HCT116 (cell line): ENCODE results near the gene FANK1. TPM values are rescaled to one million over a fixed set of nuclear protein-coding genes. Genes with fewer than 3 reads are reported as not detected.

Experiments
- ATAC-seq: fragments of 200-7000 bp; cut with Tn5 transposase; 2 replicates; pipeline ENCODE4 v1.9.1; 2020; ENCODE audit warnings: mild to moderate bottlenecking, moderate library complexity
- BruUV-seq: library from RNA; stranded (reverse); fragments of 400-500 nt; replicated peaks from 2 replicates; lab custom pipeline; 2021; lab: Mats Ljungman, UMichigan
- CTCF ChIA-PET: fragments of 300-600 bp; sonication (Branson Sonifier 250); formaldehyde crosslinking; loops from one replicate; lab custom pipeline; 2021; ENCODE audit warnings: antibody characterized with exemption; lab: Charles Lee
- POLR2A ChIA-PET: fragments of 300-600, 350-600 bp; sonication (Branson Sonifier 250); formaldehyde crosslinking; loops from one replicate; lab custom pipeline; 2021; ENCODE audit warnings: antibody characterized with exemption; lab: Charles Lee
- RAD21 ChIA-PET, 2 experiments: fragments of 300-600 bp; sonication (Branson Sonifier 250); formaldehyde crosslinking; loops; one replicate each; lab custom pipeline; 2023; ENCODE audit warnings: low total read pairs in 2 of 2; ENCODE audit not compliant: uncharacterized antibody in 2 of 2, unreplicated experiment in 2 of 2, low non-redundant PET in 1 of 2; lab: Charles Lee
- DNase-seq: peaks from one replicate; pipeline ENCODE4 v3.0.0-alpha.2; 2010; ENCODE audit warnings: low read depth, low spot score
- H2AFZ ChIP-seq: fragments of 200-600 bp; shearing (Covaris generic), sonication (generic); 2 replicates; pipeline ENCODE4 v1.6.1; 2017; ENCODE audit warnings: low read depth, mixed run types, mixed read lengths, antibody characterized with exemption, low read length; ENCODE audit not compliant: poor library complexity, severe bottlenecking
- H3K27ac ChIP-seq: 2 replicates; pipeline ENCODE4 v1.5.1; 2012; ENCODE audit warnings: low read depth, low read length
- H3K27me3 ChIP-seq: fragments of 200-600 bp; sonication (generic); 2 replicates; pipeline ENCODE4 v1.6.1; 2016; ENCODE audit warnings: mixed run types, low read length, mixed read lengths; ENCODE audit not compliant: insufficient read depth
- H3K36me3 ChIP-seq, 2 experiments: fragments of 200-500 bp in 1 of 2; fragments of 200-600 bp in 1 of 2; sonication (Bioruptor generic) in 1 of 2; sonication (generic) in 1 of 2; 2 replicates each; pipeline versions ENCODE4 v1.5.1 to v1.6.1; 2014 to 2016; ENCODE audit warnings: low read length in 2 of 2, inconsistent platforms in 1 of 2, mixed read lengths in 1 of 2, mixed run types in 1 of 2; ENCODE audit not compliant: insufficient read depth in 2 of 2, control insufficient read depth in 1 of 2
- H3K4me1 ChIP-seq, 2 experiments: fragments of 200-600 bp in 1 of 2; sonication (generic) in 1 of 2; 2 replicates each; pipeline versions ENCODE4 v1.5.1 to v1.6.1; 2012 to 2017; ENCODE audit warnings: low read length in 2 of 2, inconsistent platforms in 1 of 2, mild to moderate bottlenecking in 1 of 2, mixed read lengths in 1 of 2, mixed run types in 1 of 2, moderate library complexity in 1 of 2; ENCODE audit not compliant: insufficient read depth in 2 of 2, control insufficient read depth in 1 of 2
- H3K4me2 ChIP-seq: fragments of 200-600 bp; sonication (generic); 2 replicates; pipeline ENCODE4 v1.6.1; 2017; ENCODE audit warnings: mixed run types, low read length, mixed read lengths
- H3K4me3 ChIP-seq, 2 experiments: fragments of 200-600 bp in 1 of 2; sonication (generic) in 1 of 2; replicated peaks in 1 of 2; 2 replicates each; pipeline ENCODE4 v1.5.1; 2011 to 2016; ENCODE audit warnings: low read length in 2 of 2, control low read depth in 1 of 2, low read depth in 1 of 2, mild to moderate bottlenecking in 1 of 2, mixed read lengths in 1 of 2, mixed run types in 1 of 2
- H3K79me2 ChIP-seq: fragments of 200-600 bp; sonication (generic); 2 replicates; pipeline ENCODE4 v1.6.1; 2017; ENCODE audit warnings: mild to moderate bottlenecking, mixed run types, low read length, moderate library complexity, mixed read lengths; ENCODE audit not compliant: insufficient read depth
- H3K9ac ChIP-seq: fragments of 200-600 bp; sonication (generic); 2 replicates; pipeline ENCODE4 v1.6.1; 2016; ENCODE audit warnings: low read length, mixed read lengths
- H3K9me2 ChIP-seq: fragments of 200-600 bp; sonication (generic), shearing (Covaris generic); 2 replicates; pipeline ENCODE4 v1.6.1; 2017; ENCODE audit warnings: mixed run types, mild to moderate bottlenecking, moderate library complexity; ENCODE audit not compliant: insufficient read depth
- H3K9me3 ChIP-seq, 2 experiments: fragments of 200-500 bp in 1 of 2; fragments of 200-600 bp in 1 of 2; sonication (Bioruptor generic) in 1 of 2; sonication (generic) in 1 of 2; 2 replicates each; pipeline ENCODE4 v1.6.1; 2014 to 2017; ENCODE audit warnings: low read length in 2 of 2, mixed read lengths in 2 of 2, inconsistent platforms in 1 of 2, low read depth in 1 of 2, mild to moderate bottlenecking in 1 of 2, mixed run types in 1 of 2, moderate library complexity in 1 of 2; ENCODE audit not compliant: control insufficient read depth in 1 of 2, insufficient read depth in 1 of 2
- H4K20me1 ChIP-seq: fragments of 200-600 bp; sonication (generic), shearing (Covaris generic); 2 replicates; pipeline ENCODE4 v1.6.1; 2017; ENCODE audit warnings: mixed run types, mild to moderate bottlenecking, moderate library complexity; ENCODE audit not compliant: insufficient read depth
- CBX3 ChIP-seq: IDR thresholded peaks from 2 replicates; pipeline ENCODE4 v1.6.1; 2012; ENCODE audit warnings: low read depth
- EGR1 ChIP-seq: IDR thresholded peaks from 2 replicates; pipeline ENCODE4 v1.6.1; 2012; ENCODE audit warnings: low read depth
- EZH2 ChIP-seq: fragments of 200-600 bp; sonication (generic); IDR thresholded peaks from 2 replicates; pipeline ENCODE4 v1.6.1; 2017; ENCODE audit warnings: antibody characterized with exemption, mixed run types
- EZH2phosphoT487 ChIP-seq: fragments of 200-600 bp; IDR thresholded peaks from 2 replicates; pipeline ENCODE4 v1.6.1; 2018; ENCODE audit warnings: antibody characterized with exemption, borderline replicate concordance
- FOSL1 ChIP-seq: IDR thresholded peaks from 2 replicates; pipeline ENCODE4 v1.6.1; 2012; ENCODE audit warnings: low read depth
- JUND ChIP-seq: IDR thresholded peaks from 2 replicates; pipeline ENCODE4 v1.6.1; 2012
- POLR2A ChIP-seq: IDR thresholded peaks from 2 replicates; pipeline ENCODE4 v1.7.0; 2011; ENCODE audit warnings: borderline replicate concordance; ENCODE audit not compliant: insufficient read depth, insufficient read length; ENCODE audit errors: extremely low read depth
- POLR2AphosphoS5 ChIP-seq: IDR thresholded peaks from 2 replicates; pipeline ENCODE4 v1.6.1; 2011; ENCODE audit warnings: mild to moderate bottlenecking, low read depth, low read length, moderate library complexity
- RAD21 ChIP-seq: IDR thresholded peaks from 2 replicates; pipeline ENCODE4 v1.6.1; 2012; ENCODE audit warnings: low read depth, mild to moderate bottlenecking
- SIN3A ChIP-seq: IDR thresholded peaks from 2 replicates; pipeline ENCODE4 v1.6.1; 2012; ENCODE audit warnings: low read depth
- SP1 ChIP-seq: IDR thresholded peaks from 2 replicates; pipeline ENCODE4 v1.6.1; 2012; ENCODE audit warnings: low read depth
- SRF ChIP-seq: IDR thresholded peaks from 2 replicates; pipeline ENCODE4 v1.6.1; 2012; ENCODE audit warnings: low read depth
- YY1 ChIP-seq: IDR thresholded peaks from 2 replicates; pipeline ENCODE4 v1.6.1; 2011; ENCODE audit warnings: low read length, low read depth, moderate library complexity, mild to moderate bottlenecking; ENCODE audit not compliant: insufficient replicate concordance; ENCODE audit errors: extremely low read depth
- ZFX ChIP-seq: fragments of 450-650 bp; IDR thresholded peaks from 2 replicates; pipeline ENCODE4 v1.6.1; 2017
- ZNF274 ChIP-seq: fragments of 200-500 bp; sonication (Bioruptor generic); IDR thresholded peaks from 2 replicates; pipeline ENCODE4 v1.6.1; 2014; ENCODE audit warnings: mild to moderate bottlenecking, low read depth, low read length, inconsistent platforms
- intact Hi-C: fragments of 100-400 bp; cut with micrococcal nuclease; formaldehyde crosslinking; loops from 2 replicates; pipeline ENCODE4 v1.10.0; 2022
- total RNA-seq: library from RNA; stranded (reverse); gene quantifications from one replicate; pipeline ENCODE4 v1.2.1, GENCODE V29; 2021; ENCODE audit not compliant: unreplicated experiment
- TF ChIP-seq, protein P1 (sequence below): IDR thresholded peaks from 2 replicates; pipeline ENCODE4 v1.6.1; 2012
- TF ChIP-seq, protein P2 (sequence below): IDR thresholded peaks from 2 replicates; pipeline ENCODE4 v1.6.1; 2012
- TF ChIP-seq, protein P3 (sequence below), 3 experiments: fragments of 200-600 bp in 1 of 3; sonication (generic) in 1 of 3; IDR thresholded peaks in 2 of 3; conservative IDR thresholded peaks in 1 of 3; 2 replicates each; pipeline ENCODE4 v1.5.1; 2012 to 2017; ENCODE audit warnings: low read depth in 2 of 3, low read length in 2 of 3, antibody characterized with exemption in 1 of 3, borderline replicate concordance in 1 of 3, control low read depth in 1 of 3, mild to moderate bottlenecking in 1 of 3, mixed read lengths in 1 of 3, mixed run types in 1 of 3, moderate library complexity in 1 of 3; ENCODE audit not compliant: insufficient read depth in 1 of 3
- TF ChIP-seq, protein P4 (sequence below): IDR thresholded peaks from 2 replicates; pipeline ENCODE4 v1.6.1; 2012; ENCODE audit warnings: low read depth

FANK1 gene
- total RNA-seq, 1 experiment from 2014 or later = 5.4 TPM

DNA sequence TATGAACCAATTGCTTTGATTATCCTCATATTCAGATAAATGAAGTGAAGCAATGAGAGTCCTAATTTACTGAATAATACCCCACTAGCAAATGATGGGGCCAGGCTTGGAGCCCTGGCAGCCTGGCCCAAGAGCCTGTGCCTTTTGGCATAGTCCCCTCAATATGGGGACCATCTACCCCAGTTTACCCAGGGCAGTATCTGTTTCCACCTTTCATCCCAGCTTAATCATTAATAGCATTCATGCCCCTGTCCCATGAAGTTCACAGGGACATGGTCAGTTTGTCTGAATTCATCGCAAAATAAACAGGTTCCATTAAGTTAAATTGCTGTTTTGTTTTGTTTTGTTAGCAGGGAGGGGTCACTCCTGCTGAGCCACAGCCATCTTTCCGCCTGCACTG, 47.5 kb upstream of the FANK1 start:
- ATAC-seq (no peak), DNase-seq (no peak)
- CTCF ChIA-PET = no interaction called here
- no TSS peak for BruUV-seq
- Histone ChIP-seq H3K4me1 (no peaks in the 10 kb centered on the region), H2AFZ (no peak overlapping the region), H3K27me3 (no peaks in the 10 kb centered on the region), H3K9ac (no peak overlapping the region), H3K9me3 (no peaks in the 10 kb centered on the region), H3K79me2 (no peaks in the 10 kb centered on the region), H3K4me3 (no peak overlapping the region), H3K36me3 (peaks cover 12 to 15% of the 10 kb centered on the region in 2 experiments; a peak in 3 of 4 replicates), H3K27ac (no peak overlapping the region), H3K4me2 (no peak overlapping the region), H3K9me2 (no peaks in the 10 kb centered on the region), H4K20me1 (no peaks in the 10 kb centered on the region; the same call in 1 of the 2 replicates)
- POLR2A ChIA-PET = no interaction called here
- intact Hi-C loops = no loop called here
- RAD21 ChIA-PET = no interaction called here
- TF ChIP-seq JUND (no peak), POLR2AphosphoS5 (no peak), SRF (no peak), YY1 (no peak), POLR2A (no peak), RAD21 (no peak), FOSL1 (no peak), EZH2phosphoT487 (no peak), ZFX (no peak), EGR1 (no peak), SP1 (no peak), ZNF274 (no peak), EZH2 (no peak), SIN3A (no peak), CBX3 (no peak)
- TF ChIP-seq, protein P1, sequence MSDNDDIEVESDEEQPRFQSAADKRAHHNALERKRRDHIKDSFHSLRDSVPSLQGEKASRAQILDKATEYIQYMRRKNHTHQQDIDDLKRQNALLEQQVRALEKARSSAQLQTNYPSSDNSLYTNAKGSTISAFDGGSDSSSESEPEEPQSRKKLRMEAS = no peak
- TF ChIP-seq, protein P2, sequence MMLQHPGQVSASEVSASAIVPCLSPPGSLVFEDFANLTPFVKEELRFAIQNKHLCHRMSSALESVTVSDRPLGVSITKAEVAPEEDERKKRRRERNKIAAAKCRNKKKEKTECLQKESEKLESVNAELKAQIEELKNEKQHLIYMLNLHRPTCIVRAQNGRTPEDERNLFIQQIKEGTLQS = no peak
- TF ChIP-seq, protein P3, sequence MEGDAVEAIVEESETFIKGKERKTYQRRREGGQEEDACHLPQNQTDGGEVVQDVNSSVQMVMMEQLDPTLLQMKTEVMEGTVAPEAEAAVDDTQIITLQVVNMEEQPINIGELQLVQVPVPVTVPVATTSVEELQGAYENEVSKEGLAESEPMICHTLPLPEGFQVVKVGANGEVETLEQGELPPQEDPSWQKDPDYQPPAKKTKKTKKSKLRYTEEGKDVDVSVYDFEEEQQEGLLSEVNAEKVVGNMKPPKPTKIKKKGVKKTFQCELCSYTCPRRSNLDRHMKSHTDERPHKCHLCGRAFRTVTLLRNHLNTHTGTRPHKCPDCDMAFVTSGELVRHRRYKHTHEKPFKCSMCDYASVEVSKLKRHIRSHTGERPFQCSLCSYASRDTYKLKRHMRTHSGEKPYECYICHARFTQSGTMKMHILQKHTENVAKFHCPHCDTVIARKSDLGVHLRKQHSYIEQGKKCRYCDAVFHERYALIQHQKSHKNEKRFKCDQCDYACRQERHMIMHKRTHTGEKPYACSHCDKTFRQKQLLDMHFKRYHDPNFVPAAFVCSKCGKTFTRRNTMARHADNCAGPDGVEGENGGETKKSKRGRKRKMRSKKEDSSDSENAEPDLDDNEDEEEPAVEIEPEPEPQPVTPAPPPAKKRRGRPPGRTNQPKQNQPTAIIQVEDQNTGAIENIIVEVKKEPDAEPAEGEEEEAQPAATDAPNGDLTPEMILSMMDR (IDR thresholded peaks at IDR 0.05 in 2 of 3, conservative IDR thresholded peaks at IDR 0.05 in 1 of 3; ENCODE audit: borderline replicate concordance in 1 of 3, insufficient read depth in 1 of 3, low read depth in 2 of 3, low read length in 2 of 3) = no peak
- TF ChIP-seq, protein P4, sequence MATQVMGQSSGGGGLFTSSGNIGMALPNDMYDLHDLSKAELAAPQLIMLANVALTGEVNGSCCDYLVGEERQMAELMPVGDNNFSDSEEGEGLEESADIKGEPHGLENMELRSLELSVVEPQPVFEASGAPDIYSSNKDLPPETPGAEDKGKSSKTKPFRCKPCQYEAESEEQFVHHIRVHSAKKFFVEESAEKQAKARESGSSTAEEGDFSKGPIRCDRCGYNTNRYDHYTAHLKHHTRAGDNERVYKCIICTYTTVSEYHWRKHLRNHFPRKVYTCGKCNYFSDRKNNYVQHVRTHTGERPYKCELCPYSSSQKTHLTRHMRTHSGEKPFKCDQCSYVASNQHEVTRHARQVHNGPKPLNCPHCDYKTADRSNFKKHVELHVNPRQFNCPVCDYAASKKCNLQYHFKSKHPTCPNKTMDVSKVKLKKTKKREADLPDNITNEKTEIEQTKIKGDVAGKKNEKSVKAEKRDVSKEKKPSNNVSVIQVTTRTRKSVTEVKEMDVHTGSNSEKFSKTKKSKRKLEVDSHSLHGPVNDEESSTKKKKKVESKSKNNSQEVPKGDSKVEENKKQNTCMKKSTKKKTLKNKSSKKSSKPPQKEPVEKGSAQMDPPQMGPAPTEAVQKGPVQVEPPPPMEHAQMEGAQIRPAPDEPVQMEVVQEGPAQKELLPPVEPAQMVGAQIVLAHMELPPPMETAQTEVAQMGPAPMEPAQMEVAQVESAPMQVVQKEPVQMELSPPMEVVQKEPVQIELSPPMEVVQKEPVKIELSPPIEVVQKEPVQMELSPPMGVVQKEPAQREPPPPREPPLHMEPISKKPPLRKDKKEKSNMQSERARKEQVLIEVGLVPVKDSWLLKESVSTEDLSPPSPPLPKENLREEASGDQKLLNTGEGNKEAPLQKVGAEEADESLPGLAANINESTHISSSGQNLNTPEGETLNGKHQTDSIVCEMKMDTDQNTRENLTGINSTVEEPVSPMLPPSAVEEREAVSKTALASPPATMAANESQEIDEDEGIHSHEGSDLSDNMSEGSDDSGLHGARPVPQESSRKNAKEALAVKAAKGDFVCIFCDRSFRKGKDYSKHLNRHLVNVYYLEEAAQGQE = no peak
